ENCODE results near the gene KIAA0513. TPM values are rescaled to one million over a fixed set of nuclear protein-coding genes. Genes with fewer than 3 reads are reported as not detected.

Gene KIAA0513
- total RNA-seq, 1 experiment from 2014 or later = 12.4 TPM

DNA sequence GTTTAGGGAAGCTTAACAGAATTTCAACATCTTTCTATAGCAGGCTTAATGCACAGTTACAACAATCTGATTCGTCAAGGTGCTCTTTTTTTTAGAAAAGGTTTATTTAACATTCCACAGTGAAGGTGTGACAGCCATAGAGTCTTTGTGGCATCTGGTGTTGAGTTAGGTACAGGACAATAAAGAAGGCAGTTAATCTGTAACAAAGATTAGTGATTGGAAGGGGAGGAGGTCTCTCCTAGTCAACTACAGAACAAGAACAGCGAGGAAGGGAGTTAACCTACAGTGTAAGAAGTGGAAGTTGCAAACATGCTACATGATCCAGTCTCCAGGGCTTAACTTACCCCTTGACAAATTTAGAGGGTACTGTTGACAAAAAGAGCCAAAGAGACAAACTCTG is 13.3 kb upstream of the KIAA0513 start:
- H3K4me1 Mint-ChIP-seq (ENCODE audit: low read depth, unreplicated experiment) = peaks cover 40% of the 10 kb centered on the region
- no TSS peak for BruUV-seq (replicated peaks)
- H3K9me3 Mint-ChIP-seq (ENCODE audit: low read depth, unreplicated experiment) = no peaks in the 10 kb centered on the region
- peaks cover 36% of the 10 kb centered on the region for H3K36me3 Mint-ChIP-seq (ENCODE audit: insufficient read depth, unreplicated experiment)
- CTCF ChIA-PET = interaction anchor here (0.6 to 1.1 kb wide), 4 partner anchors 9 to 79 kb away, joined by 3 to 4 read pairs (median 3); no protein-coding TSS in a partner anchor
- H3K27ac Mint-ChIP-seq (ENCODE audit: unreplicated experiment) = peak overlapping the region; percentile 73
- H3K4me3 Mint-ChIP-seq (ENCODE audit: low read depth, unreplicated experiment) = peak overlapping the region; percentile 19
- H3K27me3 Mint-ChIP-seq (ENCODE audit: unreplicated experiment) = no peaks in the 10 kb centered on the region
- DNase-seq = no peak
- TF ChIP-seq, protein P1, sequence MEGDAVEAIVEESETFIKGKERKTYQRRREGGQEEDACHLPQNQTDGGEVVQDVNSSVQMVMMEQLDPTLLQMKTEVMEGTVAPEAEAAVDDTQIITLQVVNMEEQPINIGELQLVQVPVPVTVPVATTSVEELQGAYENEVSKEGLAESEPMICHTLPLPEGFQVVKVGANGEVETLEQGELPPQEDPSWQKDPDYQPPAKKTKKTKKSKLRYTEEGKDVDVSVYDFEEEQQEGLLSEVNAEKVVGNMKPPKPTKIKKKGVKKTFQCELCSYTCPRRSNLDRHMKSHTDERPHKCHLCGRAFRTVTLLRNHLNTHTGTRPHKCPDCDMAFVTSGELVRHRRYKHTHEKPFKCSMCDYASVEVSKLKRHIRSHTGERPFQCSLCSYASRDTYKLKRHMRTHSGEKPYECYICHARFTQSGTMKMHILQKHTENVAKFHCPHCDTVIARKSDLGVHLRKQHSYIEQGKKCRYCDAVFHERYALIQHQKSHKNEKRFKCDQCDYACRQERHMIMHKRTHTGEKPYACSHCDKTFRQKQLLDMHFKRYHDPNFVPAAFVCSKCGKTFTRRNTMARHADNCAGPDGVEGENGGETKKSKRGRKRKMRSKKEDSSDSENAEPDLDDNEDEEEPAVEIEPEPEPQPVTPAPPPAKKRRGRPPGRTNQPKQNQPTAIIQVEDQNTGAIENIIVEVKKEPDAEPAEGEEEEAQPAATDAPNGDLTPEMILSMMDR (IDR thresholded peaks at IDR 0.05; ENCODE audit: unreplicated experiment) = no peak
- intact Hi-C loops (cut with micrococcal nuclease; ENCODE audit: unreplicated experiment) = loop anchor here (5.0 kb wide), 1 partner anchor 73 kb away; no protein-coding TSS in a partner anchor

DNA sequence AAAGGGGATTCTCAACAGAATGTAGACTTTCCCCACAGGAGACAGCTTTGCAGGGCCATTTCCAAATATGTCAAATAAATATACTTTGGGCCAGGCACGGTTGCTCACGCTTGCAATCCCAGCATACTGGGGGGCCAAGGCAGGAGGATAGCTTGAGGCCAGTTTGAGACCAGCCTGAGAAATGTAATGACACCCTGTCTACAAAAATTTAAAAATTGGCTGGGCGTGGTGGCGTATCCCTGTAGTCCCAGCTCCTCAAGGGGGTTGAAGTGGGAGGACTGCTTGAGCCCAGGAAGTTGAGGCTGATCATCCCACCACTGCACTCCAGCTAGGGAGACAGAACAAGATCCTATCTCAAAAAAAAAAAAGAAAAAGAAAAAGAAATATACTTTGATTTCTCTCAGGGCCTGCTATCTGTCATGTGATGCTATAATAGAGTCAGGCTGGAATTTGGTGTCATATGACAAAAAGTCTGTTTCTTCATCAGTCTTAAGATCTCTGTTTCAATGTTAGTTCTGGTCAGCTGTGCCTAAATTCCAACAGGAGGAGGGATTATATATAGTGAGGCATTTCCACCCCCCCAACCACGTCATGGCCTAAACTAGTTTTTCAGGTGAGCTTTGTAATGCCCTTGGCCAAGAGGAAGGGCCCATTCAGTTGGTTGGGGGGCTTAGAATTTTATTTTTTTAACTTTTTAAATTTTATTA is 12.0 kb upstream of the KIAA0513 start:
- TF ChIP-seq, protein P1 (IDR thresholded peaks at IDR 0.05; ENCODE audit: unreplicated experiment) = no peak
- CTCF ChIA-PET = interaction anchor here (0.5 kb wide), 1 partner anchor 45 kb away, joined by 3 read pairs; no protein-coding TSS in a partner anchor
- intact Hi-C loops (cut with micrococcal nuclease; ENCODE audit: unreplicated experiment) = no loop called here
- Mint-ChIP-seq H3K9me3 (ENCODE audit: low read depth, unreplicated experiment) (no peaks in the 10 kb centered on the region), H3K36me3 (ENCODE audit: insufficient read depth, unreplicated experiment) (peaks cover 25% of the 10 kb centered on the region), H3K27ac (ENCODE audit: unreplicated experiment) (no peak overlapping the region), H3K4me1 (ENCODE audit: low read depth, unreplicated experiment) (peaks cover 49% of the 10 kb centered on the region), H3K27me3 (ENCODE audit: unreplicated experiment) (no peaks in the 10 kb centered on the region), H3K4me3 (ENCODE audit: low read depth, unreplicated experiment) (no peak overlapping the region)
- peak; percentile 40 for DNase-seq
- BruUV-seq (replicated peaks) = no TSS peak

DNA sequence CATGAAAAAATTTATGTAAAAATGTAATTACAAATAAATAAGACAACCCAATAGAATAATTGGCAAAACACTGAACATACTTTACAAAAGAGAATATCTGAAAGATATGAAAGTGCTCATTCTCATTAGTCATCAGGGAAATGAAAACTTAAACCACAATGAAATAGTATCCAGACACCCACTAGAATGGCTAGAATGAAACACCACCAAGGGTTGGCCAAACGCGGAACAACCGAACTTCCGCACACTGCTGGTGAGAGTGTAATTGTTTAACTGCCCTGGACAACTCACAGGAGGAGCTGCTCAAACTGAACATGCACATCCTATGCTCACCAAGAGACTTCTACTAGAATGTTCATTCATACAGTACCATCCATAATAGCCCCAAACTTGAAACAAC is 10.4 kb upstream of the KIAA0513 start:
- Mint-ChIP-seq H3K9me3 (ENCODE audit: low read depth, unreplicated experiment) (no peaks in the 10 kb centered on the region), H3K36me3 (ENCODE audit: insufficient read depth, unreplicated experiment) (peaks cover 10% of the 10 kb centered on the region), H3K27me3 (ENCODE audit: unreplicated experiment) (no peaks in the 10 kb centered on the region), H3K27ac (ENCODE audit: unreplicated experiment) (no peak overlapping the region), H3K4me1 (ENCODE audit: low read depth, unreplicated experiment) (peaks cover 49% of the 10 kb centered on the region), H3K4me3 (ENCODE audit: low read depth, unreplicated experiment) (no peak overlapping the region)
- DNase-seq = no peak
- CTCF ChIA-PET = no interaction called here
- no TSS peak for BruUV-seq (replicated peaks)
- TF ChIP-seq, protein P1 (IDR thresholded peaks at IDR 0.05; ENCODE audit: unreplicated experiment) = no peak
- intact Hi-C loops (cut with micrococcal nuclease; ENCODE audit: unreplicated experiment) = no loop called here

DNA sequence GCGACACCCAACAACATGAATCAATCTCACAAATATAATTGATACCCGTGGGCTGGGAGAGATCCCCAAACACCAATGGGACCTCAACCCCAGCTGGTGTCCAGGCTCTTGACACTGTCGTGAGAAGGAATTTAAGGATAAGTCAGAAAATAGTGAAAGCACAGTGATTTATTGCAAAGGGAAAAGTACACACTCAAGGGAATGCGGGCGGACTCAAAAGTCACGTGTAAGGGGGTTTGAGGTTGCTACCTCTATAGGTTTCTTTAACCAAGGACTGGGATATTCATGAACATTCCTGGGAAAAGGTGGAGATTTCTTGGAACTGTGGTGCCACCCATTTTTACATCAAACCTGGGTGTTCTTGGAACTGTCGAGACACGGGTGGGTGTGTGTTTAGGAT is 10.0 kb upstream of the KIAA0513 start:
- Mint-ChIP-seq H3K9me3 (ENCODE audit: low read depth, unreplicated experiment) (no peaks in the 10 kb centered on the region), H3K4me1 (ENCODE audit: low read depth, unreplicated experiment) (peaks cover 49% of the 10 kb centered on the region), H3K36me3 (ENCODE audit: insufficient read depth, unreplicated experiment) (peaks cover 9% of the 10 kb centered on the region), H3K4me3 (ENCODE audit: low read depth, unreplicated experiment) (no peak overlapping the region), H3K27me3 (ENCODE audit: unreplicated experiment) (no peaks in the 10 kb centered on the region), H3K27ac (ENCODE audit: unreplicated experiment) (no peak overlapping the region)
- intact Hi-C loops (cut with micrococcal nuclease; ENCODE audit: unreplicated experiment) = no loop called here
- DNase-seq = no peak
- TF ChIP-seq, protein P1 (IDR thresholded peaks at IDR 0.05; ENCODE audit: unreplicated experiment) = no peak
- BruUV-seq (replicated peaks) = no TSS peak
- CTCF ChIA-PET = no interaction called here

All from Calu3 (cell line).